Esophagus squamous epithelium (tissue), 5 donors: Measurements from ENCODE around the gene CACNA1B. TPM values are rescaled to one million over a fixed set of nuclear protein-coding genes. Genes with fewer than 3 reads are reported as not detected.

Experiments
- DNase-seq: peaks from one replicate; lab custom pipeline; 2025; lab: John Stamatoyannopoulos, UW
- H3K27ac ChIP-seq, 4 donors: fragments of 200-600 bp; sonication (generic); one replicate each; pipeline ENCODE4 v1.5.1; 2016 to 2019; ENCODE audit warnings: mild to moderate bottlenecking in 1 of 4
- H3K27me3 ChIP-seq, 4 donors: fragments of 200-600 bp; sonication (generic); 1 replicate in 3 of 4; 2 replicates in 1 of 4; pipeline versions ENCODE4 v1.5.1 to v1.6.0; 2017 to 2021; ENCODE audit warnings: antibody characterized with exemption in 1 of 4
- H3K36me3 ChIP-seq, 3 donors: fragments of 200-600 bp; sonication (generic); one replicate each; pipeline ENCODE4 v1.5.1; 2016 to 2019
- H3K4me1 ChIP-seq, 3 donors: fragments of 200-600 bp; sonication (generic); one replicate each; pipeline ENCODE4 v1.5.1; 2017 to 2019
- H3K4me3 ChIP-seq, 4 donors: fragments of 200-600 bp; sonication (generic); 1 replicate in 3 of 4; 2 replicates in 1 of 4; pipeline ENCODE4 v1.5.1; 2016 to 2019; ENCODE audit warnings: mild to moderate bottlenecking in 2 of 4, moderate library complexity in 1 of 4
- H3K9me3 ChIP-seq, 3 donors: fragments of 200-600 bp; sonication (generic); one replicate each; pipeline ENCODE4 v1.5.1; 2016 to 2019
- POLR2A ChIP-seq, 4 donors: fragments of 450-650 bp; IDR thresholded peaks; one replicate each; pipeline ENCODE4 v1.6.1; 2017; ENCODE audit warnings: antibody characterized with exemption in 4 of 4, mild to moderate bottlenecking in 4 of 4, moderate library complexity in 3 of 4
- whole genome bisulfite sequencing, 2 donors: methylation state at CpG; one replicate each; pipeline ENCODE4 v1.1.5; 2018; 5-methylcytosine and 5-hydroxymethylcytosine counted together
- intact Hi-C: fragments of 100-400 bp; cut with DNase I; formaldehyde crosslinking; loops from one replicate; pipeline ENCODE4 v1.15.0; 2022
- total RNA-seq, 4 donors: library from RNA; depleted of rRNA; stranded (reverse); fragments of >200 nt; gene quantifications; one replicate each; pipeline ENCODE4 v1.1.0, GENCODE V29; 2016
- TF ChIP-seq, protein P1 (sequence below), 6 experiments: fragments of 450-650 bp in 4 of 6; fragments of 200-600 bp in 2 of 6; sonication (generic) in 2 of 6; IDR thresholded peaks; one replicate each; pipeline ENCODE4 v1.5.1; 2016 to 2019; ENCODE audit warnings: antibody characterized with exemption in 6 of 6, mild to moderate bottlenecking in 4 of 6, moderate library complexity in 4 of 6
- donor health status: DM: yes; HTN: yes; CAD: no.

Gene CACNA1B
- total RNA-seq, 4 donors from 2014 or later, result not detected

DNA sequence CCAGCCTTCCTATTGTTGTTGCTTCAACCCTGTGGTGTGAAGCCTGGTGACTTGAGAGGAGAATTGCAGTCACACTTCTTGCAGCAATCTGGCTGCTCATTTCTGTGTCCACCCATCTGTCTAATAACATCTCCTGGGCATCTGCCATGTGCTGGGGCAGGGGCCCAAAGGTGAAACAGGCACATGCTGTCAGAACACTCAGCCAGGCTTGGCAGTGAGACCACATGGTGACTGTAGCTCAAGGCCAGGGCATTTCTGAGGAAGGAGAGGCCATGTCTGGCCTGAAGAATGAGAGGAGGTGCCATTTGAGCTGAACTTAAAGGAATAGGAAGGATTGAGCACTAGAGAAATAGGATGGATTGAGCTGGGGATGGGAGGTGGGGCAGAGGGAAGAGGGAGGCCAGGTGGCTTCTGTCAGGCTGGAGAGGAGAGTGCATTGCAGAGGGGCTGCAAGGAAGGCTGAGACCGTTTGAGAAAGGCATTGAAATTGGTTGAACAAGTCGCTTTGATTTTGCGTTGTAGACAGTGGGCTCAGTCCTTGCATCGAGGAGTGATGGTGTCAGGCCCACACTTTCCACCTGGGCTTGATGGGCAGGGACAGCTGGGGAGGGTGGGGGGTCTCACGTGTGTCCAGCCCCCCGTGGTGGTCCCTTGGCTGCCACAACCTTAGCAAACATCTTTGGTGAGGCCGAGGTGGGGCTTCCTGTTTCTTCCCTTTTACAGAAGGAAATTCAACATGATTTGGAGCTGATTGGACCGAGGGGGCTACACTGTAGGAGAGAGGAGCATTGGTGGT lies 222.4 kb downstream of the CACNA1B start:
- intact Hi-C loops, result no loop called here
- no peaks in the 10 kb centered on the region for H3K9me3 ChIP-seq
- no peak for DNase-seq
- H3K4me3 ChIP-seq, result no peak overlapping the region
- no peak for TF ChIP-seq POLR2A (IDR thresholded peaks at IDR 0.05)
- TF ChIP-seq, protein P1, sequence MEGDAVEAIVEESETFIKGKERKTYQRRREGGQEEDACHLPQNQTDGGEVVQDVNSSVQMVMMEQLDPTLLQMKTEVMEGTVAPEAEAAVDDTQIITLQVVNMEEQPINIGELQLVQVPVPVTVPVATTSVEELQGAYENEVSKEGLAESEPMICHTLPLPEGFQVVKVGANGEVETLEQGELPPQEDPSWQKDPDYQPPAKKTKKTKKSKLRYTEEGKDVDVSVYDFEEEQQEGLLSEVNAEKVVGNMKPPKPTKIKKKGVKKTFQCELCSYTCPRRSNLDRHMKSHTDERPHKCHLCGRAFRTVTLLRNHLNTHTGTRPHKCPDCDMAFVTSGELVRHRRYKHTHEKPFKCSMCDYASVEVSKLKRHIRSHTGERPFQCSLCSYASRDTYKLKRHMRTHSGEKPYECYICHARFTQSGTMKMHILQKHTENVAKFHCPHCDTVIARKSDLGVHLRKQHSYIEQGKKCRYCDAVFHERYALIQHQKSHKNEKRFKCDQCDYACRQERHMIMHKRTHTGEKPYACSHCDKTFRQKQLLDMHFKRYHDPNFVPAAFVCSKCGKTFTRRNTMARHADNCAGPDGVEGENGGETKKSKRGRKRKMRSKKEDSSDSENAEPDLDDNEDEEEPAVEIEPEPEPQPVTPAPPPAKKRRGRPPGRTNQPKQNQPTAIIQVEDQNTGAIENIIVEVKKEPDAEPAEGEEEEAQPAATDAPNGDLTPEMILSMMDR (IDR thresholded peaks at IDR 0.05), result no peak
- H3K27me3 ChIP-seq, result peaks cover 0 to 24% (median 0%) of the 10 kb centered on the region in 4 donors
- H3K27ac ChIP-seq, result no peak overlapping the region
- no peaks in the 10 kb centered on the region for H3K4me1 ChIP-seq
- 44 to 54% methylated on average over 5 to 6 of the region's 8 CpGs for WGBS, 2 donors
- no peaks in the 10 kb centered on the region for H3K36me3 ChIP-seq

DNA sequence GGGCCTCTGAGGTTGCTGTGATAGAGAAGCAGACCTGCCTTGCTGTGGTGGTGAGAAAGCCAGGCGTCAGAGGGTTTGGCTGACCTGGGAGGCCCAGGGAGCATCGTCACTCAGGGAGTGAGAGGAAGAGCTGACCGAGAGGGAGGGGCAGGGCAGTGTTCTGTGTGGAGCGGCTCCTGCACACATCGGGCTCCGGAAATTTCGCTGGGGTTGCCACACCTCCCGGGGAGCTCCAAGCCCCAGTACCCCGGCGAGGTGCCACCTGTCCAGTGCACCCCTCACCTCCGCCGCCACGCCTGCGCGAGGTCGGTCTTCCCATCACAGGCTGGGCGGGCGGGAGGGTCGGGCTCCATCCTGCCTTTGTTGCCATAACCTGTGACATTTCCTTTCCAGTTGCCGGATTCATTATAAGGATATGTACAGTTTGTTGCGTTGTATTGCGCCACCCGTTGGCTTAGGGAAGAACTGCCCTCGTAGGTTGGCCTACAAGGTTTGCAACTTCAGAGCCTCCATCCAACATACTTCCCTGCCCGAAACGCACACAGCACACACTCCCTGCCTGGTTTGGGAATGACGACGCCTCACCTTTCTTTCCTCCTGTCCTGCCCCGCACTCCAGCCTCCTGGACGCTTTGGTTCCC lies 223.2 kb downstream of the CACNA1B start:
- H3K27ac ChIP-seq, result no peak overlapping the region

DNA sequence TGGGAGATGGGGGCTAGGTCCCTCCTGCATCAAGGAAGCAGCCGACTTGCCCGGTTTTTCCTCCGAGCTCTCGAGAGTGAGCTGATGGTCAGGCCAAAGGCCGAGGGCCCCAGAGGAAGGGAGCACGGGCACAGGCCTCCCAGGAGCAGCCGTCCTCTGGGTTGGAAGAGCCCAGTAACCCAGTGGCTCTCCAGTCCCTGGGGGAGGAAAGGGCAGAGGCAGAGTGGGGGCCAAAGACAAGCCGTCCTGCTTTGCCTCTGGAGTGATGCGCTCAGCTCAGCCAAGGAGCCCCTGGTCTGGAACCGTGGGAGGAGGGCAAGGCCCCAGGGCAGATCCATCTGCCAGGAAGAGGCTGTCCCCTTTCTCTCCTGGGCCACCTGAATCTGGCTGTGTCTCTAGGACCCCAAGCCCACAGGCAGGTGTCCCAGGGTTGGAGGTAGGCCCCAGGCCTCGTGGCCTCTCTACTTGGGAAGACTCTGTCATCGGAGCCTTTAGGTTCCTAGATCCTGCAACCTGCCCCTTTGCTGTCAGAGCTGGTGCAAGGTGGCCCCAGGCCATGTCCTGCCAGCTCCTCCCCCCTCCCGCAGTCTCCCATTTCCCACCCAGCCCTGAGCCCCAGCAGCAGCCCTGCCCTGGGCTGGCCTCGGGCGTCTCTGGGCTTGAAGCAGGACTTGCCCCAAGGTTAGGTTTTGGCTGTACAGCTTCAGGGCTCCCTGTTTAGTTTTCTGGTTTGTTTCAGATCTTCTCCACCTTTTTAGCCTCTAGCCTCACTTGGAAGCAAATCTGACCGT lies 224.1 kb downstream of the CACNA1B start:
- Histone ChIP-seq H3K9me3 (no peaks in the 10 kb centered on the region), H3K27ac (no peak overlapping the region), H3K4me3 (no peak overlapping the region), H3K36me3 (no peaks in the 10 kb centered on the region), H3K4me1 (no peaks in the 10 kb centered on the region), H3K27me3 (peaks cover 0 to 38% (median 0%) of the 10 kb centered on the region in 4 donors)
- no peak for TF ChIP-seq POLR2A (IDR thresholded peaks at IDR 0.05)
- TF ChIP-seq, protein P1 (IDR thresholded peaks at IDR 0.05), result no peak
- 55 to 72% methylated on average over 3 to 4 of the region's 16 CpGs for WGBS, 2 donors
- intact Hi-C loops, result no loop called here
- no peak for DNase-seq

More for the DNA sequence above, 223.2 kb downstream of the CACNA1B start:
- 81 to 84% methylated on average over 19 to 22 of the region's 30 CpGs for WGBS, 2 donors
- Histone ChIP-seq H3K4me3 (no peak overlapping the region), H3K4me1 (no peaks in the 10 kb centered on the region), H3K36me3 (no peaks in the 10 kb centered on the region), H3K9me3 (no peaks in the 10 kb centered on the region), H3K27me3 (peaks cover 0 to 33% (median 0%) of the 10 kb centered on the region in 4 donors)
- TF ChIP-seq, protein P1 (IDR thresholded peaks at IDR 0.05), result no peak
- no peak for TF ChIP-seq POLR2A (IDR thresholded peaks at IDR 0.05)
- no peak for DNase-seq
- intact Hi-C loops, result no loop called here

DNA sequence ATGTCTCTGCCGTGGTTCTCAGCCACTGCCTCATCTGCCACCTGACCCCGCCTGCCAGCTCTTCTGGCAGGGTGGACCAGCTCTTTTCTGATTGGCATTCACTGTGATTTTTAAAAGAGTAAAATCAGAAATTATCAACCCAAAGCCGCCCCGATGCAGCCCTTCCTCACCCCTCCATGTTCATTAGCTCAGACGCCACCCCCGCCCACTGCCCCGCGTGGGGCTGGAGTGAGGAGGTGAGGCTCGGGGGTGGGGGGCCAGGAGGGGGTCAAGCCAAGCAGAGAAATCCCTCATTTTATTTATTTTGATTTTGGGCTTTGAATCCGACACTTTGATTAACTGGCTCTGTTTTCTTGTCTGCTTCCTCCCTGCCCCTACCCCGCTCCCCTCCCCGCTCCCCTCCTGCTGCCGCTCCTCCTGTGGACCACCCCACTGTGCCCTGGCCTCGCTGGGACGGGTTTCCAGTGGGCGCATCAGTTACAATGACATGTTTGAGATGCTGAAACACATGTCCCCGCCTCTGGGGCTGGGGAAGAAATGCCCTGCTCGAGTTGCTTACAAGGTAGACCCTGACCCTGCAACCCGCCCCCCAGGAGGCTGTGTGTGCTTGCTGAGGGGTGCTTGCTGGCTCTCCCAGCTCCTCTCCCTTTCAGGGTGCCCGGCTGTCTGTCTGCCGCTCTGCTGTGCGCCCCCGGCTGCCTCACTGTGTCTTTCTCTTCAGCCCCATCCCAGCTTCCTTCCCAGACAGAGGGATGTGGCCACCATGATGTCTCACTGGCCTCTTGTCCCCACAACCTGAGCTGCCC lies 224.9 kb downstream of the CACNA1B start:
- no peaks in the 10 kb centered on the region for H3K4me1 ChIP-seq
- WGBS, 2 donors, result 65 to 71% methylated on average over 14 to 18 of the region's 23 CpGs
- H3K4me3 ChIP-seq, result no peak overlapping the region
- no peaks in the 10 kb centered on the region for H3K9me3 ChIP-seq
- TF ChIP-seq POLR2A (IDR thresholded peaks at IDR 0.05), result no peak
- TF ChIP-seq, protein P1 (IDR thresholded peaks at IDR 0.05), result no peak
- no peak overlapping the region for H3K27ac ChIP-seq
- peaks cover 0 to 46% (median 0%) of the 10 kb centered on the region in 4 donors for H3K27me3 ChIP-seq
- H3K36me3 ChIP-seq, result no peaks in the 10 kb centered on the region
- intact Hi-C loops, result no loop called here
- DNase-seq, result no peak
